ENCODE data around the gene CDH1.

CDH1 gene

GRCh38 chr16:68802190-68802589, 65.1 kb downstream of the CDH1 start:
- no peak overlapping the region for H3K4me3 ChIP-seq (ENCODE audit: low read length)
- DNase-seq (ENCODE audit: low read depth) = no peak
- TF ChIP-seq CTCF (conservative IDR thresholded peaks at IDR 0.05; ENCODE audit: low read depth, low read length) = no peak

GRCh38 chr16:68806422-68806821, 69.3 kb downstream of the CDH1 start:
- H3K4me3 ChIP-seq (ENCODE audit: low read length) = no peak overlapping the region
- no peak for DNase-seq (ENCODE audit: low read depth)
- no peak for TF ChIP-seq CTCF (conservative IDR thresholded peaks at IDR 0.05; ENCODE audit: low read depth, low read length)

GRCh38 chr16:68806981-68807380, 69.9 kb downstream of the CDH1 start:
- no peak for TF ChIP-seq CTCF (conservative IDR thresholded peaks at IDR 0.05; ENCODE audit: low read depth, low read length)
- DNase-seq (ENCODE audit: low read depth) = no peak
- no peak overlapping the region for H3K4me3 ChIP-seq (ENCODE audit: low read length)

GRCh38 chr16:68814516-68814915, 77.4 kb downstream of the CDH1 start:
- TF ChIP-seq CTCF (conservative IDR thresholded peaks at IDR 0.05; ENCODE audit: low read depth, low read length) = no peak
- DNase-seq (ENCODE audit: low read depth) = no peak
- no peak overlapping the region for H3K4me3 ChIP-seq (ENCODE audit: low read length)

- no peak for TF ChIP-seq CTCF (conservative IDR thresholded peaks at IDR 0.05; ENCODE audit: low read depth, low read length)
- H3K4me3 ChIP-seq (ENCODE audit: low read length) = peak overlapping the region; percentile 29
- DNase-seq (ENCODE audit: low read depth) = peak; percentile 92
These were observed 86.5 kb downstream of the CDH1 start for GRCh38 chr16:68823401-68824135.

- H3K4me3 ChIP-seq (ENCODE audit: low read length) = no peak overlapping the region
- no peak for TF ChIP-seq CTCF (conservative IDR thresholded peaks at IDR 0.05; ENCODE audit: low read depth, low read length)
- no peak for DNase-seq (ENCODE audit: low read depth)
These were observed 88.3 kb downstream of the CDH1 start for GRCh38 chr16:68825427-68825826.

- TF ChIP-seq CTCF (conservative IDR thresholded peaks at IDR 0.05; ENCODE audit: low read depth, low read length) = no peak
- no peak overlapping the region for H3K4me3 ChIP-seq (ENCODE audit: low read length)
- DNase-seq (ENCODE audit: low read depth) = no peak
These were observed 89.6 kb downstream of the CDH1 start for GRCh38 chr16:68826652-68827051.
